ENCODE results near the gene HP1BP3.

HP1BP3 gene

DNA sequence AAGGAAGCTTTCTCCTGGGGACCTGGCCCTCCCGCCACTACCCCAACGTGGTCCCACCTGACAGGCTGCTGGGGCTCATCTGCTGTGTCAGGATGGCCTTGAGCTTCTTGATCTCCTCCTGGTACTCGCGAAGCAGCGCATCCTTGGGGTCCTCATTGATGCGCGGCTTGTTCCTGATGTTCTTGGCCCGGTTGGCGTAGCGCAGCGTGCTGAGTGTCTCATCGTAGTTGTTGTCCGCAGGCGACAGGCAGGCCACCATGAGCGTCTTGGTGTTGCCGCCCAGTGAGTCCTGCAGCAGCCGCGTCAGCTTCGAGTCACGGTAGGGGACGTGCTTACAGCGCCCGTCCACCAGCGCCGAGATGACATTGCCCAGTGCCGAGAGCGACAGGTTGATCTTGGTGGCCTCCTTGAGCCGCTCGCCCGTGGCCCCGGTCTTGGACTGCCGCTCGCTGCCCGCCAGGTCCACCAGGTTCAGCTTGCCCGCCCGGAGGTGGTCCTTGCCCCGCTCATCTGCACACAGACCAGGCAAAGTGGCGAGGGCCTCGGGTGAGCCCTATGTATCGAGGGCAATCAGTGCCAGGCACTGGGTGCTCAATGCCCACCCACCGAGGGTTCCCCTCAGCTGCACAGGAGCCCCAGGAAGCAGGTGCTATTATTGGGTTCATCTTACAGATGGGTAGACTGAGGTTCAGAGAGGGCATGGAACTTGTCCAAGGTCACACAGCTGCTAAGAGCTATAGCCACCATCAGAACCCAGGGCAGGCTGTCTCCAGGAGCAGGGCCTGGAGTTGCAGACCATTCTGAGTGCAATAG lies 82.5 kb downstream of the HP1BP3 start:
- Histone ChIP-seq H3K4me1 (ENCODE audit: insufficient read depth, poor library complexity, severe bottlenecking) (no peaks in the 10 kb centered on the region), H3K36me3 (ENCODE audit: low read depth) (no peaks in the 10 kb centered on the region), H3K27ac (ENCODE audit: poor library complexity, severe bottlenecking) (no peak overlapping the region), H3K9me3 (ENCODE audit: severe bottlenecking) (no peaks in the 10 kb centered on the region), H3K27me3 (ENCODE audit: insufficient read depth, poor library complexity, severe bottlenecking) (no peaks in the 10 kb centered on the region), H3K4me3 (ENCODE audit: severe bottlenecking) (no peak overlapping the region)
- ATAC-seq (ENCODE audit: low read depth): no peak
- DNase-seq (ENCODE audit: low spot score): no peak
- TF ChIP-seq, protein P1, sequence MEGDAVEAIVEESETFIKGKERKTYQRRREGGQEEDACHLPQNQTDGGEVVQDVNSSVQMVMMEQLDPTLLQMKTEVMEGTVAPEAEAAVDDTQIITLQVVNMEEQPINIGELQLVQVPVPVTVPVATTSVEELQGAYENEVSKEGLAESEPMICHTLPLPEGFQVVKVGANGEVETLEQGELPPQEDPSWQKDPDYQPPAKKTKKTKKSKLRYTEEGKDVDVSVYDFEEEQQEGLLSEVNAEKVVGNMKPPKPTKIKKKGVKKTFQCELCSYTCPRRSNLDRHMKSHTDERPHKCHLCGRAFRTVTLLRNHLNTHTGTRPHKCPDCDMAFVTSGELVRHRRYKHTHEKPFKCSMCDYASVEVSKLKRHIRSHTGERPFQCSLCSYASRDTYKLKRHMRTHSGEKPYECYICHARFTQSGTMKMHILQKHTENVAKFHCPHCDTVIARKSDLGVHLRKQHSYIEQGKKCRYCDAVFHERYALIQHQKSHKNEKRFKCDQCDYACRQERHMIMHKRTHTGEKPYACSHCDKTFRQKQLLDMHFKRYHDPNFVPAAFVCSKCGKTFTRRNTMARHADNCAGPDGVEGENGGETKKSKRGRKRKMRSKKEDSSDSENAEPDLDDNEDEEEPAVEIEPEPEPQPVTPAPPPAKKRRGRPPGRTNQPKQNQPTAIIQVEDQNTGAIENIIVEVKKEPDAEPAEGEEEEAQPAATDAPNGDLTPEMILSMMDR (IDR thresholded peaks at IDR 0.05; ENCODE audit: poor library complexity, severe bottlenecking): no peak

DNA sequence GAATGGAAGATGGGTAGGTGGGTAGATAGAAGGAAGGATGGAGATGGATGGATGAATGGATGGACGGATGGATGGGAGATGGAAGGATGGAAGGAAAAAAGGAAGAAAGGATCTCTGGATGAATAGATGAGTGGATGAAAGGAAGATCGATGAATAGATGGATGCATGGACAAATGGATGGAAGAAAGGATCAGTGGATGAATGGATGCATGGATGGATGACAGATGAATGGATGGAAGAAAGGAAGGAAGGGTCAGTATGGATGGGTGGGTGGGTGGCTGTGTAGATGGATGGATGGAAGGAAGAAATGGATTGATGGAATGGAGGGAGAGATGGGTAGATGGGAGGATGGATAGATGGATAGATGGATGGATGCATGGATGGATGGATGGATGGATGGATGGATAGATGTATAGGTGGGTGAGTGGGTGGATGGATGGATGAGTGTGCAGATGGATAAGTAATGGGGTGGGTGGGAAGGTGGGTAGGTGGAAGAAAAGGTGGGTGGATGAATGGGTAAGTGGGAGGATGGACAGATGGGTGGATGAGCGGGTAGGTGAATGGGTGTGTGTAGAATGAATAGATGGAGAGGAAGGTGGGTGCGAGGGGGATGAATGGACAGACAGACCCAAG lies 83.9 kb downstream of the HP1BP3 start:
- Histone ChIP-seq H3K4me3 (ENCODE audit: severe bottlenecking) (no peak overlapping the region), H3K9me3 (ENCODE audit: severe bottlenecking) (no peaks in the 10 kb centered on the region), H3K4me1 (ENCODE audit: insufficient read depth, poor library complexity, severe bottlenecking) (peaks cover 5% of the 10 kb centered on the region), H3K27me3 (ENCODE audit: insufficient read depth, poor library complexity, severe bottlenecking) (no peaks in the 10 kb centered on the region), H3K27ac (ENCODE audit: poor library complexity, severe bottlenecking) (no peak overlapping the region), H3K36me3 (ENCODE audit: low read depth) (no peaks in the 10 kb centered on the region)
- DNase-seq (ENCODE audit: low spot score) (no peak), ATAC-seq (ENCODE audit: low read depth) (no peak)
- TF ChIP-seq, protein P1 (IDR thresholded peaks at IDR 0.05; ENCODE audit: poor library complexity, severe bottlenecking): no peak

DNA sequence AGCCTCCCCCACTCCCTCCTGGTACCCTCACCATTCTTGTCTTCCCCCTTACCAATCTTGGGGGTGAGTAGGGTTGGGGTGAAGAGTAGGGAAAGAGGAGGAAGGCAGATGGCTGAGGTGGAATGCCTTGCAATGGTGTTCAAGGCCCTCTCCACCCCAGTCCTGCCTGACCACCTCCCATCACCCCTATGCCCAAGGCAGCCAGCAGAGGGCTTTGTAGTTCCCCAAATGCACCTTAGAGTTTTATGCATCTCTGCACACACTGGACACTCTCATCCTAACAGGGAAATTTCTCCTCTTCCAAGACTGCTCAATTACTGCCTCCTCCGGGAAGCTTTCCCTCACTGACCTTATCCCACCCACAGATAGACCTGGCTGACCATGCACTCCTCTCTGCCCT lies 84.7 kb downstream of the HP1BP3 start:
- Histone ChIP-seq H3K36me3 (ENCODE audit: low read depth) (no peaks in the 10 kb centered on the region), H3K4me1 (ENCODE audit: insufficient read depth, poor library complexity, severe bottlenecking) (peaks cover 11% of the 10 kb centered on the region), H3K27me3 (ENCODE audit: insufficient read depth, poor library complexity, severe bottlenecking) (no peaks in the 10 kb centered on the region), H3K9me3 (ENCODE audit: severe bottlenecking) (no peaks in the 10 kb centered on the region), H3K4me3 (ENCODE audit: severe bottlenecking) (no peak overlapping the region), H3K27ac (ENCODE audit: poor library complexity, severe bottlenecking) (no peak overlapping the region)
- no peak for DNase-seq (ENCODE audit: low spot score)
- ATAC-seq (ENCODE audit: low read depth): peak; percentile 70
- TF ChIP-seq, protein P1 (IDR thresholded peaks at IDR 0.05; ENCODE audit: poor library complexity, severe bottlenecking): peak; percentile 38

DNA sequence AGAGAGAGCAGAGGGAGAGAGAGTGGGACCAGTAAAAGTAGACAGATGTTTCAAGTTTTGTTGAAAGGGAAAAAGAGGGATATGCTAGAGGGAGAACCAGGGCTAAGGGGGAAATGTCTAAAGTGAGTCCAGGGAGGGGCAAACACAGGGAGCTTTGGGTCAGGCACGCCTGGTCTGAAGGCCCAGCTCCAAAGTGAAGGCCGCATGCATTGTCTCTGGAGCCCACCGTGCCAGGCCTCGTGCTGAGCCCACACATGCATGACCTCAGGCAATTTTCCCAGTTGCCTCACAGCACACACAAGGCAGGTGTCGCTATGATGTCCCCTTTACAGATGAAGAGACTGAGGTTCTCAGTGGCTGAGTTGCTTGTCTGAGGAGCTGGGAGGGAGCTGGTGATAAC lies 85.3 kb downstream of the HP1BP3 start:
- TF ChIP-seq, protein P1 (IDR thresholded peaks at IDR 0.05; ENCODE audit: poor library complexity, severe bottlenecking): no peak
- Histone ChIP-seq H3K36me3 (ENCODE audit: low read depth) (no peaks in the 10 kb centered on the region), H3K4me1 (ENCODE audit: insufficient read depth, poor library complexity, severe bottlenecking) (peaks cover 16% of the 10 kb centered on the region), H3K27me3 (ENCODE audit: insufficient read depth, poor library complexity, severe bottlenecking) (no peaks in the 10 kb centered on the region), H3K4me3 (ENCODE audit: severe bottlenecking) (no peak overlapping the region), H3K27ac (ENCODE audit: poor library complexity, severe bottlenecking) (no peak overlapping the region), H3K9me3 (ENCODE audit: severe bottlenecking) (no peaks in the 10 kb centered on the region)
- no peak for DNase-seq (ENCODE audit: low spot score)
- no peak for ATAC-seq (ENCODE audit: low read depth)

DNA sequence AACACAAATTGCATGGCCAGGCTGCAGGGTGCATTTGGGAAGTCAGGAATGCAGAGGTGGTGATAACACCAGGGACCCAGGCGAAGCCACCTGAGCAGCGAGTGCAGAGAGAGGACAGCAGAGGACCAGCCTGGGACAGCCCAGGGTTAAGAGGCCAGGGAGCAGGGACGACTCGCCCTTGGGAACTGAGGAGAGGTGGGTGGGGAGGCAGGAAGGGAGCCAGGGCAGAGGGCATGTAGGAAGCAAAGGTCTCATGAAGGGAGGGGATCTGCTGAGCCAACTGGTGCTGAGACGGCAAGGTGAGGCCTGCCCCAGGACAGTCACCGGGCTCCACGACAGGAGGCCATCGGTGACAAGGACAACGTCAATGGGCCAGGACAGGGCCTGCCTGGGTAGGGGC lies 85.7 kb downstream of the HP1BP3 start:
- TF ChIP-seq, protein P1 (IDR thresholded peaks at IDR 0.05; ENCODE audit: poor library complexity, severe bottlenecking): no peak
- no peak overlapping the region for H3K4me3 ChIP-seq (ENCODE audit: severe bottlenecking)
- ATAC-seq (ENCODE audit: low read depth): no peak
- H3K36me3 ChIP-seq (ENCODE audit: low read depth): no peaks in the 10 kb centered on the region
- H3K27ac ChIP-seq (ENCODE audit: poor library complexity, severe bottlenecking): no peak overlapping the region
- H3K9me3 ChIP-seq (ENCODE audit: severe bottlenecking): no peaks in the 10 kb centered on the region
- H3K4me1 ChIP-seq (ENCODE audit: insufficient read depth, poor library complexity, severe bottlenecking): peaks cover 16% of the 10 kb centered on the region
- no peaks in the 10 kb centered on the region for H3K27me3 ChIP-seq (ENCODE audit: insufficient read depth, poor library complexity, severe bottlenecking)
- DNase-seq (ENCODE audit: low spot score): no peak

Data from RWPE2 (cell line).